Ishikawa (cell line): ENCODE results near the gene ANKRD31.

Experiments used
- CEBPB ChIP-seq: IDR thresholded peaks from 2 replicates; pipeline ENCODE4 v1.6.1; 2012
- CREB1 ChIP-seq: IDR thresholded peaks from 2 replicates; pipeline ENCODE4 v1.6.1; 2012; ENCODE audit warnings: low read depth
- EGR1 ChIP-seq: IDR thresholded peaks from 2 replicates; pipeline ENCODE4 v1.6.1; 2012
- EP300 ChIP-seq: IDR thresholded peaks from 2 replicates; pipeline ENCODE4 v1.6.1; 2012; ENCODE audit warnings: borderline replicate concordance
- FOXM1 ChIP-seq: IDR thresholded peaks from 2 replicates; pipeline ENCODE4 v1.6.1; 2012; ENCODE audit warnings: low read depth, borderline replicate concordance
- NFIC ChIP-seq: IDR thresholded peaks from 2 replicates; pipeline ENCODE4 v1.6.1; 2012
- RAD21 ChIP-seq: IDR thresholded peaks from 2 replicates; pipeline ENCODE4 v1.6.1; 2012; ENCODE audit warnings: low read depth
- TAF1 ChIP-seq: IDR thresholded peaks from 2 replicates; pipeline ENCODE4 v1.6.1; 2012; ENCODE audit warnings: low read depth, mild to moderate bottlenecking
- TCF12 ChIP-seq: IDR thresholded peaks from 2 replicates; pipeline ENCODE4 v1.6.1; 2012; ENCODE audit warnings: low read depth
- TEAD4 ChIP-seq: IDR thresholded peaks from 2 replicates; pipeline ENCODE4 v1.6.1; 2012
- YY1 ChIP-seq: IDR thresholded peaks from 2 replicates; pipeline ENCODE4 v1.6.1; 2012; ENCODE audit warnings: low read depth
- ZBTB7A ChIP-seq: IDR thresholded peaks from 2 replicates; pipeline ENCODE4 v1.6.1; 2012; ENCODE audit warnings: low read depth
- TF ChIP-seq, protein P1 (sequence below): IDR thresholded peaks from 2 replicates; pipeline ENCODE4 v1.6.1; 2012
- TF ChIP-seq, protein P2 (sequence below): IDR thresholded peaks from 2 replicates; pipeline ENCODE4 v1.6.1; 2012; ENCODE audit warnings: low read depth, mild to moderate bottlenecking
- TF ChIP-seq, protein P3 (sequence below): IDR thresholded peaks from 2 replicates; pipeline ENCODE4 v1.6.1; 2012

Gene ANKRD31, protein sequence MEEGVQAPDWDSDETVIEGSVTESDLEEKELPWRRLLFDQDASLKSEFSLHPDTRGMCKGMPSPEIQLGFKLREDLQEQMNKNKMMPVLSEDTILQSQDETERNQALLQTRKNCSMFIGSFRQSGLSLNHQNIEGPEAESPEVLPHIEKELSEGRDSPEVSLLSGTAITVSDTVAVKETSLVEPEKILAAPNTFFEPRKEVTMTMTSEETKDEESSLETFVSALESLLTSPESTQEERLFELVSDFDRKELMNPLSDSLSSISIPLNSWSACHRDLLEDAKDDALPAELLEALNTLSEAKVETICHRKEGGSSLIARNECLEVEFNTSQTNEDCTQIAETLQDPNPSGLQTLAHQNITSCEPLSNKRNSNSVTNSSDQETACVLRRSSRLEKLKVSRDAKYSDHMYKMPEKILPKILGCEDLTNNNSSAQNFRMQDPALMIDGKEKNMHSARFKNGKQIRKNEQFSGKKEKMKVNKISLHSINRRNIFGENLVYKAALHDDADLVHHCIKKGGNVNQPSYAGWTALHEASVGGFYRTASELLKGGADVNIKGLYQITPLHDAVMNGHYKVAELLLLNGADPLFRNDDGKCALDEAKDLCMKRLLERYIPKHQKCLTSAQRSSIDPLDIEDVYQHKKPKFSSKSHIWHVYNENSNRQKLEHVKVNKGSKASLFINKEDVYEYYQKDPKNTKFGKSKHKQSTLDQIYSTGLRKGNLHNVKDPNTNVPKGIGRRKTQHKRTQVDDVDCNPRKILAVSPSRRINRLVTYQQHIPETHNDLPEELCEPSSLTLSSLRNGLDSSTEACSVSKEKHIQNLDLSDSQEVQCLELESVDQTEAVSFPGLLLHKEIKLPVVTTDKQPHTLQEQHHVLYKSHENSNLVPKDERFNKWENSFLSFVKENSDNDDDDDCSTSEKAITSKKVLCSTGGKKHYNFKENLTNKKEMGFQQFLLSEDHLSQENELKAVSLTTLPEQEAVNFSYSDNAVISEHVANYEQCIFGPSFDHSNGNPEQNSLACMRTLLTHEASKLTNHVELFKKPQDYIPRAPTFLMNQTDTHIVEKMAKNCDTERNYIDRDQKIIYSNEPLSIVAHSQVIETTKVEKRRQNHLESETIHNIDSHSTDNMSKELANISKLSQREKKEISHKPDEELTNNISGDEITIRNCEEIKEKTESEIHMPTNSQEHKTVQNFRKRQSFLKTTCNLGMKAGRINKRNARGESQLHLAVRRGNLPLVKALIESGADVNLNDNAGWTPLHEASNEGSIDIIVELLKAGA (N-terminal part only)

DNA sequence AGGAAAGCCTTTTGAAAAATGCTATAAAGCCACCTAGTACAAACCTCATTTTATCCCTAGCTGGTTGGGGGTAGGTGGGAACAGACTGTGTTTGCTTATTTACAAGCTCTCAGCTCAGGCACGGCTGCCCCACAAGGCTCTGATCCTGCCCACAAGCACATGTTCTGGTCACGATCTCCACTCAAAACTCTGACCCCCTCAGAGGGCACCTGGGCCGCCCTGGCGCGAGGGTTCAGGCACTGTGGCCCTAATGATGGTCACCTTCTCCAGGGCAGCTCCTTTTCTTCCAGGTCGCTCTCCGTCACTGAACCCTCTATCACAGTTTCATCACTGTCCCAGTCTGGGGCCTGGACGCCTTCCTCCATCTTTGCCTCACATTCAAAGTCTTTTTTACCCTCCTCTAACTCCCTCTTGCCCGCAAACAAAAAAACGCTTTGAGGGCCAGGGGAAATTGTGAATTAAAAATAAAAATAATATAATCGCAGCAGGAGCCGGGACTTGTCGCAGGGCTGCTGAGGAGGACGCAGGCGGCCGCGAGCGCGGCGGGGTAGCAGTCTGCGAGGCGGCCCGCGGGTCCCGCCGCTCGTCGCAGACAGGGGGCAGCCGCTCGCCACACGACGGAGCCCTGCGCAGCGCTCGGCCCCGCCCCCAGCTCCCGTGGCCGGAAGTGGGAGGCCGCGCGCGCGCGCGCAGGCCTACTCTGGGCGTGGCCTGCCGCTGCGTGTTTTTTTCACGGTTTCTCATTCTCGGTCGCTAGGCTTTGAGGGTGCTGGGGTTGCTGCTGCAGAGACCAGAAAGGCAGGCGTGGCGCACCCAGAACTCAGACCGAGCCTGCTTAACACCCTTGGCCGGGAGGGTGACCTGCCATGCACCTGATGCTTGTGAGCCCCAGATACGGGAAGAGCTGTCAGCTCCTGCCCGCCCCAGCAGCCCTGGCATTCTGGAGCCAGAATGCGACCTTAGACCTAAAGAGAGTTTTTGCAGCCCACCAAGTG lies at the start of gene ANKRD31:
Gene ANKRD31 (minus strand): TSS at position 557 of the 995 bp plus-strand sequence. CDS start 192 bp downstream, at position 365.
- TF ChIP-seq CREB1 (no peak), EGR1 (no peak), CEBPB (no peak), YY1 (peak; percentile 48; the same call in 1 of the 2 replicates), NFIC (0 out of 2 replicates have a peak, but pooled peaks have one; percentile 14), ZBTB7A (no peak), RAD21 (peak; percentile 79), TEAD4 (no peak), FOXM1 (no peak), TCF12 (peak; percentile 57; the same call in 1 of the 2 replicates), EP300 (no peak), TAF1 (peak; percentile 76)
- TF ChIP-seq, protein P1, sequence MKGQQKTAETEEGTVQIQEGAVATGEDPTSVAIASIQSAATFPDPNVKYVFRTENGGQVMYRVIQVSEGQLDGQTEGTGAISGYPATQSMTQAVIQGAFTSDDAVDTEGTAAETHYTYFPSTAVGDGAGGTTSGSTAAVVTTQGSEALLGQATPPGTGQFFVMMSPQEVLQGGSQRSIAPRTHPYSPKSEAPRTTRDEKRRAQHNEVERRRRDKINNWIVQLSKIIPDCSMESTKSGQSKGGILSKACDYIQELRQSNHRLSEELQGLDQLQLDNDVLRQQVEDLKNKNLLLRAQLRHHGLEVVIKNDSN, result peak; percentile 78
- TF ChIP-seq, protein P2, sequence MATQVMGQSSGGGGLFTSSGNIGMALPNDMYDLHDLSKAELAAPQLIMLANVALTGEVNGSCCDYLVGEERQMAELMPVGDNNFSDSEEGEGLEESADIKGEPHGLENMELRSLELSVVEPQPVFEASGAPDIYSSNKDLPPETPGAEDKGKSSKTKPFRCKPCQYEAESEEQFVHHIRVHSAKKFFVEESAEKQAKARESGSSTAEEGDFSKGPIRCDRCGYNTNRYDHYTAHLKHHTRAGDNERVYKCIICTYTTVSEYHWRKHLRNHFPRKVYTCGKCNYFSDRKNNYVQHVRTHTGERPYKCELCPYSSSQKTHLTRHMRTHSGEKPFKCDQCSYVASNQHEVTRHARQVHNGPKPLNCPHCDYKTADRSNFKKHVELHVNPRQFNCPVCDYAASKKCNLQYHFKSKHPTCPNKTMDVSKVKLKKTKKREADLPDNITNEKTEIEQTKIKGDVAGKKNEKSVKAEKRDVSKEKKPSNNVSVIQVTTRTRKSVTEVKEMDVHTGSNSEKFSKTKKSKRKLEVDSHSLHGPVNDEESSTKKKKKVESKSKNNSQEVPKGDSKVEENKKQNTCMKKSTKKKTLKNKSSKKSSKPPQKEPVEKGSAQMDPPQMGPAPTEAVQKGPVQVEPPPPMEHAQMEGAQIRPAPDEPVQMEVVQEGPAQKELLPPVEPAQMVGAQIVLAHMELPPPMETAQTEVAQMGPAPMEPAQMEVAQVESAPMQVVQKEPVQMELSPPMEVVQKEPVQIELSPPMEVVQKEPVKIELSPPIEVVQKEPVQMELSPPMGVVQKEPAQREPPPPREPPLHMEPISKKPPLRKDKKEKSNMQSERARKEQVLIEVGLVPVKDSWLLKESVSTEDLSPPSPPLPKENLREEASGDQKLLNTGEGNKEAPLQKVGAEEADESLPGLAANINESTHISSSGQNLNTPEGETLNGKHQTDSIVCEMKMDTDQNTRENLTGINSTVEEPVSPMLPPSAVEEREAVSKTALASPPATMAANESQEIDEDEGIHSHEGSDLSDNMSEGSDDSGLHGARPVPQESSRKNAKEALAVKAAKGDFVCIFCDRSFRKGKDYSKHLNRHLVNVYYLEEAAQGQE, result no peak
- TF ChIP-seq, protein P3, sequence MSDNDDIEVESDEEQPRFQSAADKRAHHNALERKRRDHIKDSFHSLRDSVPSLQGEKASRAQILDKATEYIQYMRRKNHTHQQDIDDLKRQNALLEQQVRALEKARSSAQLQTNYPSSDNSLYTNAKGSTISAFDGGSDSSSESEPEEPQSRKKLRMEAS, result peak; percentile 78

DNA sequence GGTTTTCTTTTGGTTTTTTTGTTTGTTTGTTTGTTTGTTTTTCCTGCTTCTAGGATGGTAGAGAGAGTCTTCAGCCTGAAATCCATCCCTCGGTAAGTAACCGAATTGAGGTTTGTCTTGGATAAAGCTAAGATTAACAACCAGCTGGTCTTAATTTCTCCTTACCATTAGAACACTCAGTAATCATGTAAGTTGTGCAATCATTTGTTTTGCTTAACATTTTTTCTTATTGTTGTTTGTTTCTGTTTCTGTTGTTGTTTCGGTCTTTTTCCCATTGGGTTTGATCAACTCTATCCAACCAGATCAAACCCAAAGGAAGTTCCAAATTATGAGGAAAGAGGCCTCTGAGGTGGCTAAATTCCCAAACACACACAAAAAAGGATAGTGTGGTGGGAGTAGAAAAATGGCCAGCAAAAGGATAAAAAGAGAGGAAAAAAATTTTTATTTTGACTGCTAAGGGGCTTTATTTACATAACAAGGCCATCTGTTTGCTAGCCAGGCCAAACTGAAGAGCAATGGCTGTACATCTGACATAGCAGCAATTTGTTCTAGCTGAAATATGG lies 49.6 kb upstream of the ANKRD31 start:
- TF ChIP-seq FOXM1 (no peak), RAD21 (no peak), EGR1 (no peak), EP300 (no peak), TEAD4 (no peak), ZBTB7A (no peak), NFIC (no peak), CREB1 (no peak), TAF1 (no peak), YY1 (no peak), CEBPB (no peak), TCF12 (no peak)
- TF ChIP-seq, protein P3, result no peak
- TF ChIP-seq, protein P1, result no peak
- TF ChIP-seq, protein P2, result no peak

DNA sequence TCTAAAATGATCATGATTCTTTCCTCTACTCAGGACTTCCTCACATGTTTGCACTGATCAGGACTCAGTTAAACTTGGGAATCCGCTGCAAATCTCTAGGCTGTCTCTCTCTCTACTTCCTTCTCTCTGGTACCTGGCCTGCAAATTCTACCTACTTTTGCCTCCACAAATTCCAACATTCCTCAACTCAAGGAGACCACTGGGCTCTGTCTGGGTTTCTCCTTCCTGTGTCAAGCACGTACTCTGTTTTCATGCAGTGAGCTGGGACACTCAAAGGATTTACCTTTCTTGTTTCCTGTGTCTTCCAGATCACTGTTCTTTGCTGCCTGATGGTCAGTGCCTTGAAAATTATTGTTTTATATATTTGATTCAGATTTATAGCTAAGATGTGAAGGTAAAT lies 45.9 kb upstream of the ANKRD31 start:
- TF ChIP-seq ZBTB7A (no peak), CEBPB (no peak), EGR1 (no peak), TAF1 (no peak), NFIC (no peak), YY1 (no peak)
